ENCODE measurements around the gene BCL2L13. TPM values are rescaled to one million over a fixed set of nuclear protein-coding genes. Genes with fewer than 3 reads are reported as not detected.

The BCL2L13 gene
- total and polyA plus RNA-seq, 8 donors: 13.7 to 74.1 (median 30.6) TPM

- DNase-seq: no peak
- H3K27ac ChIP-seq: no peak overlapping the region
- no peak for TF ChIP-seq POLR2A (IDR thresholded peaks at IDR 0.05)
- TF ChIP-seq EP300 (IDR thresholded peaks at IDR 0.05): no peak
- TF ChIP-seq POLR2AphosphoS5 (IDR thresholded peaks at IDR 0.05): no peak
- no peak for TF ChIP-seq CTCF (IDR thresholded peaks at IDR 0.05)
- 81 to 86% (median 83%) methylated on average over 14 of the region's 14 CpGs for WGBS, 5 donors
- H3K27me3 ChIP-seq: no peaks in the 10 kb centered on the region
- no peaks in the 10 kb centered on the region for H3K36me3 ChIP-seq
- no peak overlapping the region for H3K4me3 ChIP-seq
- peaks cover 0 to 33% (median 8%) of the 10 kb centered on the region in 4 donors for H3K4me1 ChIP-seq
- intact Hi-C loops (cut with DNase I; ENCODE audit: low total_unique reads): no loop called here
- no peaks in the 10 kb centered on the region for H3K9me3 ChIP-seq
Observed at GRCh38 chr22:17767233-17768065, 128.9 kb downstream of the BCL2L13 start.

- TF ChIP-seq EP300 (IDR thresholded peaks at IDR 0.05) (no peak), POLR2AphosphoS5 (IDR thresholded peaks at IDR 0.05) (no peak), POLR2A (IDR thresholded peaks at IDR 0.05) (no peak), CTCF (IDR thresholded peaks at IDR 0.05) (no peak)
- Histone ChIP-seq H3K36me3 (no peaks in the 10 kb centered on the region), H3K4me3 (no peak overlapping the region), H3K27me3 (no peaks in the 10 kb centered on the region), H3K9me3 (no peaks in the 10 kb centered on the region), H3K27ac (peak overlapping the region in 2 of 5 donors; percentile 20 to 38), H3K4me1 (peaks cover 12 to 46% (median 23%) of the 10 kb centered on the region in 4 donors)
- 83 to 91% (median 85%) methylated on average over 14 of the region's 14 CpGs for WGBS, 5 donors
- intact Hi-C loops (cut with DNase I; ENCODE audit: low total_unique reads): no loop called here
- DNase-seq: no peak
Observed at GRCh38 chr22:17769013-17769715, 130.6 kb downstream of the BCL2L13 start.

GRCh38 chr22:17769716-17770082 is 131.1 kb downstream of the BCL2L13 start:
- TF ChIP-seq POLR2A (IDR thresholded peaks at IDR 0.05) (no peak), CTCF (IDR thresholded peaks at IDR 0.05) (no peak), POLR2AphosphoS5 (IDR thresholded peaks at IDR 0.05) (no peak), EP300 (IDR thresholded peaks at IDR 0.05) (no peak)
- Histone ChIP-seq H3K36me3 (no peaks in the 10 kb centered on the region), H3K9me3 (no peaks in the 10 kb centered on the region), H3K27me3 (no peaks in the 10 kb centered on the region), H3K4me3 (no peak overlapping the region), H3K27ac (peak overlapping the region in 2 of 5 donors; percentile 20 to 38), H3K4me1 (peaks cover 12 to 49% (median 25%) of the 10 kb centered on the region in 4 donors)
- DNase-seq: no peak
- intact Hi-C loops (cut with DNase I; ENCODE audit: low total_unique reads): no loop called here
- 61 to 74% (median 66%) methylated on average over 7 to 9 of the region's 9 CpGs for WGBS, 5 donors

GRCh38 chr22:17770180-17771077 is 131.9 kb downstream of the BCL2L13 start:
- H3K27me3 ChIP-seq: no peaks in the 10 kb centered on the region
- WGBS, 5 donors: 82 to 92% (median 89%) methylated on average over 17 to 19 of the region's 19 CpGs
- intact Hi-C loops (cut with DNase I; ENCODE audit: low total_unique reads): no loop called here
- H3K27ac ChIP-seq: peak overlapping the region in 2 of 5 donors; percentile 53 to 85
- H3K4me1 ChIP-seq: peaks cover 12 to 56% (median 28%) of the 10 kb centered on the region in 4 donors
- no peak overlapping the region for H3K4me3 ChIP-seq
- no peak for DNase-seq
- no peaks in the 10 kb centered on the region for H3K36me3 ChIP-seq
- TF ChIP-seq EP300 (IDR thresholded peaks at IDR 0.05): no peak
- no peak for TF ChIP-seq POLR2AphosphoS5 (IDR thresholded peaks at IDR 0.05)
- no peak for TF ChIP-seq POLR2A (IDR thresholded peaks at IDR 0.05)
- no peaks in the 10 kb centered on the region for H3K9me3 ChIP-seq

Measured in stomach (tissue), 9 donors.